HG03196 (cell line): ENCODE data around the gene CTAGE15.
"Not testable (repeated sequence)": the region's sequence is repeated elsewhere in the genome, so short reads cannot be mapped to it uniquely, and the experiment has no call there.

Experiments used
- ATAC-seq: cut with Tn5 transposase; IDR thresholded peaks from one replicate; pipeline ENCODE4 v1.9.1; 2021; ENCODE audit not compliant: unreplicated experiment

The CTAGE15 gene

DNA sequence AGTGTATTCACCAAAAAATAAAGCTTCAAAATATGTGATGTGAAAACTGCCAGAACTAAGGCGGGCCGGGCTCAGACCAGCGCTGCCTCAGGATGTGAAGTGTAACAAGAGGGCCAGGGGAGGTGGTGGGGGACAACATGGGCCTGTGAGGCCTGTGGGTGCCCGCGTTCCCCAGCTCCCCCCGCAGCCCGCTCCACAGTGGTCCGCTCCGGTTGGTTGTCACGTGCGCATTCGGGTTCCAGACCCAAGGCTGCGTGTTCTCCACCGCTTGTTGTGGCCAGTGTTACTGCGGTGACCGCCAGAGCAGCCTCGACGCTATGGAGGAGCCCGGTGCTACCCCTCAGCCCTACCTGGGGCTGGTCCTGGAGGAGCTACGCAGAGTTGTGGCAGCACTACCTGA lies at the start of gene CTAGE15:
CTAGE15 (plus strand) TSS at position 301 of the 400 bp plus-strand sequence; CDS start at position 318, 17 bp downstream.
- ATAC-seq, result not testable (repeated sequence)

DNA sequence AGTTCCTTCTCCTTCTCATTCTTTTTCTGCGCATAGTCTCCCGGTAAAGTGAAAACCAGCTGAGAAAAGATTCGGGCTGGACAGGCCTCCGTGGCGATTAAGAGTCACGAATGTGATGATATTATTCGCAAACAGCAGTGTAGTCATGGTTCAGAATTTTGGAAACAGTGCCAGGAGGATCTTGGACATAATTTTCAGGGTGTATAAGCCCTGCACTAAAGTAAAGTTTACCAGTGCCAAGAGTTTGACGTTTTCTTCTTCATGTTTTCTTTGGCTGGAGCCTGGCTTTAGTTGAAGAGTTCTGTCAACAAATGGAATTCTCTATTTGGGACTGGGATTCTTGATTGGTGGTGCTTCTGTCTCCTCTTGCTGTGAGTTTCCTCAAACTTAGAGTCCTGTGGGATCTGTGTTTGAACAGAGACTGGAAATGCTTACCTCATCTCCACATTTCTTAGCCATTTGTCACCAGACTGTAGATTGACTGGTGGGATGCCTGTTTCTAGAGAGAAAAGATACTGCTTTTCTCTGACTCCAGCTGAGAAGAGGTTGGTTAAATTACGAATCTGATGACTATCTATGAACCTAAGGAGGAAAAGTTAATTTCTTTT lies 49.2 kb upstream of the CTAGE15 start:
- ATAC-seq, result not testable (repeated sequence)

DNA sequence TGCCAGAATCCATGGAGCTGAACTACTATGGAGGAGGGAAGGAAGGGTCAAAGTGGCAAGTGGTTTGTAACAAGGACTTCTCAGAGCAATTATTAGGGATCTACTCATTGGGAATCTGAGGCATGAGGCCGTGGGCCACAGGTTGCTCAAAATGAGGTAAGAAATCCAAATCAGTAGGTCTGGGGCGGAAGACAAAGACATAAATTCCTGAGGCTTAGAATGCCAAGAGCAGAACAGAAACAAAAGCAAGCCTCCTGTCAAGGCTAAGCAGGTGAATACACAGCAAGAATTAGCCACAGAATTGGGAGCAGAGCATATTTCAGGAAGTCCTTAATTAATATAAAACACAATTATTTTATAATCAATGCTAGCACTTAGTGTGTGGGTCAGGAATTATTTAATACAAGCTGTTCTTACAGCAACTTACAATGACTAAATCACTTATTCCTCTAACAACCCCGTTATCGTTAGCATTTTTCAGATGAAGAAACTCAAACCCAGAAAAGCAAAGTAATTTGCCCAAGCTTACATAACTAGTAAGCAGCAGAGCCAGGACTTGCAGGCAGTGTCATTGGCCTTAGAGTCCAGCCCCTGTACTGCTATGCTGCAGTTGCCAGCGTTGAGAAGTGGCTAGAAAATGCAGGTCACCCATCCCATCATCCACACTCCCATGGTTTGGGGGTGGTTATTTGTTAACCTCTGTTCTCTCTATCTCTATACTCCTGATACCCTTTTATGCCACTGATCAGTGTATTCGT lies 40.3 kb upstream of the CTAGE15 start:
- ATAC-seq, result not testable (repeated sequence)

- not testable (repeated sequence) for ATAC-seq
Measured at GRCh38 chr7:143531932-143532331, 39.7 kb upstream of the CTAGE15 start.

DNA sequence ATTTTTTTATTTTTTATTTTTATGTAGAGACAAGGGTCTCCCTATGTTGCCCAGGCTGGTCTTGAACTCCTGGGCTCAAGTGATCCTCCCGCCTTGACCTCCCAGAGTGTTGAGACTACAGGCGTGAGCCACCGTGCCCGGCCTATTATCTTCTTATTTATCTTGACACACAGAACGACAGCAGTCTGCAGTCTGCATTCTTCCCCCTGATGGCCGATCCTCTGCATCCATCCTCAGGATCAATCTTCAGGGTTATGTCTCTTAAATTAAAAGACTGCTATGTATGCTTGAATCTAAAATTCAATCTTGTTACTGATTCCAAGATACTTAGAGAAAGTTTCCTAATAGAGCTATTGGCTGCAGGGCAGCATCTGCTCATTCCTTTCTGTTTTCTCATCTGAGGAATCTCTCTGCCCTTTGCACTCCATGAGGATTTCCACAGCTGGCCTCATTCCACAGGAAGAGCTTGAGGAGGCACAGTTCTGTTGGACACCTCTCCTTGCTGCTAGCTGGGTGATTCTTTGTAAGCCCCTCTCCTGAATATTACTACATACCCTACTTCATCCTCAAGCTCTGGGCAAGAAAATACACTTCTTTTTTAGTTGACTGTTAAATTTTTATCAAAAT lies 38.3 kb upstream of the CTAGE15 start:
- not testable (repeated sequence) for ATAC-seq

GRCh38 chr7:143536443-143536842 lies 35.2 kb upstream of the CTAGE15 start:
- not testable (repeated sequence) for ATAC-seq

GRCh38 chr7:143543288-143544038 lies 28.1 kb upstream of the CTAGE15 start:
- not testable (repeated sequence) for ATAC-seq

- ATAC-seq, result not testable (repeated sequence)
Measured at GRCh38 chr7:143555968-143556367, 15.6 kb upstream of the CTAGE15 start.

- ATAC-seq, result not testable (repeated sequence)
Measured at GRCh38 chr7:143563306-143563705, 8.3 kb upstream of the CTAGE15 start.

DNA sequence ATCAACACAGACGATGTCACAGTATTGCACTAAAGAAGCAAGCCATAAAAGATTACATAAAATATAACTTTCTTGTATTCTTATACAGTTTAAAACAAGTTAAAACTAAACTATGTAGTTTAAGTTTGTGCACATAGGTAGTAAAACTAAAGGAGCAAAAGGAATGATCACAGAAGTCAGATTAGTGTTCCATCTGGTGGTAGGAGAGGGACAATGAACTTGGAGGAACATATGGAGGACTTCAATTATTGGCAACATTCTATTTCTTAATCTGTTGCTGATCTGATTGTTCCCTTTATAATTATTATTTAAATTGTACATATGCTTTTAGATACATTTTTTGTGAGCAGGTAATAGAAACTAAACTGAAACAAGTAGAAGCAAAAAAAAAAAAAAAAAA lies 5.6 kb upstream of the CTAGE15 start:
- ATAC-seq, result not testable (repeated sequence)

GRCh38 chr7:143588183-143588582 lies 16.6 kb downstream of the CTAGE15 start:
- ATAC-seq, result not testable (repeated sequence)

- not testable (repeated sequence) for ATAC-seq
Measured at GRCh38 chr7:143589897-143590296, 18.3 kb downstream of the CTAGE15 start.

GRCh38 chr7:143598086-143598485 lies 26.5 kb downstream of the CTAGE15 start:
- not testable (repeated sequence) for ATAC-seq

GRCh38 chr7:143603549-143603948 lies 31.9 kb downstream of the CTAGE15 start:
- not testable (repeated sequence) for ATAC-seq

- not testable (repeated sequence) for ATAC-seq
Measured at GRCh38 chr7:143606088-143606487, 34.5 kb downstream of the CTAGE15 start.

GRCh38 chr7:143615545-143615944 lies 43.9 kb downstream of the CTAGE15 start:
- not testable (repeated sequence) for ATAC-seq

DNA sequence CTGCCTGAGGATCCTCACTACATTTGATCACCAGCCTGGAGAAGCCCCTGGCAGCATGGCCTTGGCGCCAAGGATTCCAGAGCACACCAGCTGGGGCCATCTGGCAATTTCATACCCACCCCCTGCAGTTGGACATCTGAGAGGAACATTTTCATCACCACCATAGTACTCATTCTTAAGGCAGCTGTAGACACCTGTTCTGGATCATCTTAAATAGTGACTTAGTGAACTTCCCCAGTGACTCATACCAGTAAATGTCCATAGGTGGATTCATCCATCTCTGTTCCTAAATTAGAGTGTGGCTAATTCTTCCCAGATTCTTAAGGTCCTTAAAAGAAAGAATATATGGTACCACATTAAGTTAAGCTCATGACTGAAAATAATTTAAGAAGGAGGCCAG lies 45.6 kb downstream of the CTAGE15 start:
- ATAC-seq, result not testable (repeated sequence)

DNA sequence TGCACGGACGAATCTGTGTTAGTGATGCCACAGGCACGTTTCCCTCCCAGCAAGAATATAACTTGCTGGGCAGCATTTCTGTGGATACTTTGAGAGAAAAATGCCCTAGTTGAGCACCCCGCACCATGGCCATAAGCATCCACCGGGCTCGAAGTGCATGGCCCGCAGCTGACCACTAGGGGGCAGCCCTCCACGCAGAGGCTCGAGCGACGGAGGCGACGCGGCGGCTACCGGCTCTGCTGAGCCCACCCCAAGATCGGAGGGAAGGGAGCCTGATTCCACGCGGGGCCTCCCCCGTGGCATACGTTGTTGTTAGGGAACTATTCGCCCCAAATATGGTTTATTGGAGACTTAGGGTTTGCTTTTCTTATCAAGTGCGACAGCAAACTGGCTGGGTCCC lies 48.5 kb downstream of the CTAGE15 start:
- ATAC-seq, result peak; percentile 36

- ATAC-seq, result peak; percentile 88
Measured at GRCh38 chr7:143620646-143621045, 49.0 kb downstream of the CTAGE15 start, which contains the start of gene TCAF2. Gene TCAF2, plus strand, starts transcription at chr7:143620974.

DNA sequence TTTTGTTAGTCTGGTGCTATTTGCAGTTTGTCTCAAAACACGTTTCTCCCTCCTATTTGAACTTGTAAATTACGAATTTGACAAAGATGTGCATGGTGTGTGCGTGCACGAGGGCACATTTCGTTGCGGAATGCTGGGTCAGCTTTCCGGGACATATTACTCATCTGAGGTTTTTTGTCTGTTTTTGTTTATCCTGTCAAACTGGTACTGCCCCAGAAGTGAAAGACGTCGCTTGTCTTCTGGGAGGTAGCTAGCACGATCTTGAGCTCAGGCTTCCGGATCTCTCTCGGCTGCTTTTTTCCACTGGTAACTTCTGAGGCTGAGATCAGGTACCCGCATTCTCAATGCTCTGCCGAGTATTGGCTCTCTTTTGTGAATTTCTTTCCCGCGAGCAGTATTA lies 49.6 kb downstream of the CTAGE15 start:
- ATAC-seq, result peak; percentile 46

DNA sequence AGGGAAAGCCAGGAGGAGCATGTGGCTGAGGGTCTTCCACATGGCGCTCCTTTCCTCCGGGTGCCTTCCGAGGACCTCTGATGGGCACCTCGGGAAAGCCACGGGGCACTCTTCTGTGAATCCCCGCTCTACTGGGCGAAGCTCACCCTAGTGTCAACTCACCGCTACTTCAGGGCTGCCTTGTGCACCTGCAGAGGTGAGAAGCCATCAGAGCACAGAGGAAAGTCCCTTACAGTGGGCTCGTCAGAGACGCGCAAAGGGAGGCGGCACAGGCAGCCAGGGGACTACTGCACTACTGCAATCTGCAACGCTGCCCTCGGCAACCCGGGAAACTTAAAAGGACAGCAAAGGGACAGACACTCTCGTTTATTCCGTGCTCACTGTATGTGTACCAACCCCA lies 50.5 kb downstream of the CTAGE15 start:
- ATAC-seq, result peak; percentile 30
